MM.1S (cell line): ENCODE data around the gene PASK.

Experiments used
- EZH2 ChIP-seq: fragments of 300-600 bp; sonication (generic); optimal IDR thresholded peaks from 2 replicates; pipeline ENCODE3; 2017; ENCODE audit warnings: low read depth, mild to moderate bottlenecking, antibody characterized with exemption, low read length, mixed read lengths
- TF ChIP-seq, protein P1 (sequence below): fragments of 300-600 bp; sonication (generic); IDR thresholded peaks from 2 replicates; pipeline ENCODE4 v1.5.1; 2016; ENCODE audit warnings: antibody characterized with exemption, low read length, mixed read lengths

DNA sequence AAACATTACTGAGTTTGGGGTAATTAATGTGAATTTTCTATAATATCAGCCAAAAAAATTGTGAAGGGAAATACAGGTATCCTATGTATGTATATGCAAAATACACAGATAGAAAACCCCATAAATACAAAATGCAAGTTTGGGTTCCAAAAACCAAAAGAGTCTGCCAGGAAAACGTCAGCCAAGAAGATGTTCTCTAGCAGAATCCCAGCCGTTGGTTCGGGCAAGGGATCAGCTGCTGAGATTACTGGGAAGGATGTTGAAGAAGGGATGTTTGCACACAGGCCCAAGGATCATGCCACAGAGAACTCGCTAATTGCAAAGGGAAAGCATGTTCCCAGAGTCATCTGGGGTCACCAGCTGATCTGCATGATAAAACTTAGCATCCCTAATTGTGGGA lies 29.7 kb upstream of the PASK start:
- TF ChIP-seq, protein P1, sequence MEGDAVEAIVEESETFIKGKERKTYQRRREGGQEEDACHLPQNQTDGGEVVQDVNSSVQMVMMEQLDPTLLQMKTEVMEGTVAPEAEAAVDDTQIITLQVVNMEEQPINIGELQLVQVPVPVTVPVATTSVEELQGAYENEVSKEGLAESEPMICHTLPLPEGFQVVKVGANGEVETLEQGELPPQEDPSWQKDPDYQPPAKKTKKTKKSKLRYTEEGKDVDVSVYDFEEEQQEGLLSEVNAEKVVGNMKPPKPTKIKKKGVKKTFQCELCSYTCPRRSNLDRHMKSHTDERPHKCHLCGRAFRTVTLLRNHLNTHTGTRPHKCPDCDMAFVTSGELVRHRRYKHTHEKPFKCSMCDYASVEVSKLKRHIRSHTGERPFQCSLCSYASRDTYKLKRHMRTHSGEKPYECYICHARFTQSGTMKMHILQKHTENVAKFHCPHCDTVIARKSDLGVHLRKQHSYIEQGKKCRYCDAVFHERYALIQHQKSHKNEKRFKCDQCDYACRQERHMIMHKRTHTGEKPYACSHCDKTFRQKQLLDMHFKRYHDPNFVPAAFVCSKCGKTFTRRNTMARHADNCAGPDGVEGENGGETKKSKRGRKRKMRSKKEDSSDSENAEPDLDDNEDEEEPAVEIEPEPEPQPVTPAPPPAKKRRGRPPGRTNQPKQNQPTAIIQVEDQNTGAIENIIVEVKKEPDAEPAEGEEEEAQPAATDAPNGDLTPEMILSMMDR = no peak
- no peak for TF ChIP-seq EZH2
